BE2C (cell line): ENCODE measurements around the gene SPNS2.

Source experiments
- DNase-seq: peaks from one replicate; pipeline ENCODE4 v3.0.0-alpha.2; 2020
- H3K27me3 ChIP-seq: fragments of 250-450 bp; sonication (Bioruptor Pico); 2 replicates; pipeline ENCODE4 v1.5.1; 2020; ENCODE audit warnings: mild to moderate bottlenecking
- H3K36me3 ChIP-seq: fragments of 250-450 bp; sonication (Bioruptor Pico); 2 replicates; pipeline ENCODE4 v1.5.1; 2020; ENCODE audit warnings: mild to moderate bottlenecking
- H3K4me1 ChIP-seq: fragments of 250-450 bp; sonication (Bioruptor Pico); 2 replicates; pipeline ENCODE4 v1.5.1; 2020
- H3K4me3 ChIP-seq: 2 replicates; pipeline ENCODE4 v1.5.1; 2011; ENCODE audit warnings: low read depth, low read length
- H3K9me3 ChIP-seq: fragments of 250-450 bp; sonication (Bioruptor Pico); 2 replicates; pipeline ENCODE4 v1.5.1; 2020
- CTCF ChIP-seq: IDR thresholded peaks from 2 replicates; pipeline ENCODE4 v1.5.1; 2012; ENCODE audit warnings: mild to moderate bottlenecking, low read depth, low read length

Gene SPNS2

GRCh38 chr17:4555873-4556759, 57.4 kb downstream of the SPNS2 start:
- no peak for DNase-seq
- Histone ChIP-seq H3K4me1 (no peaks in the 10 kb centered on the region), H3K9me3 (no peaks in the 10 kb centered on the region), H3K27me3 (no peaks in the 10 kb centered on the region), H3K4me3 (peak overlapping the region; percentile 79), H3K36me3 (peaks cover 15% of the 10 kb centered on the region)
- no peak for TF ChIP-seq CTCF

- Histone ChIP-seq H3K36me3 (peaks cover 10% of the 10 kb centered on the region), H3K27me3 (no peaks in the 10 kb centered on the region), H3K4me1 (no peaks in the 10 kb centered on the region), H3K9me3 (no peaks in the 10 kb centered on the region), H3K4me3 (no peak overlapping the region)
- no peak for DNase-seq
- no peak for TF ChIP-seq CTCF
Observed at GRCh38 chr17:4556996-4557395, 58.3 kb downstream of the SPNS2 start.

- Histone ChIP-seq H3K27me3 (no peaks in the 10 kb centered on the region), H3K4me3 (no peak overlapping the region), H3K4me1 (no peaks in the 10 kb centered on the region), H3K9me3 (no peaks in the 10 kb centered on the region), H3K36me3 (peaks cover 2% of the 10 kb centered on the region; the same call in 1 of the 2 replicates)
- no peak for TF ChIP-seq CTCF
- DNase-seq, result no peak
Observed at GRCh38 chr17:4557626-4558346, 59.1 kb downstream of the SPNS2 start.

- no peaks in the 10 kb centered on the region for H3K36me3 ChIP-seq
- TF ChIP-seq CTCF, result no peak
- no peaks in the 10 kb centered on the region for H3K9me3 ChIP-seq
- no peak for DNase-seq
- no peaks in the 10 kb centered on the region for H3K4me1 ChIP-seq
- H3K4me3 ChIP-seq, result no peak overlapping the region
- H3K27me3 ChIP-seq, result no peaks in the 10 kb centered on the region
Observed at GRCh38 chr17:4558347-4558971, 59.8 kb downstream of the SPNS2 start.

GRCh38 chr17:4559139-4559791, 60.6 kb downstream of the SPNS2 start:
- DNase-seq, result no peak
- Histone ChIP-seq H3K27me3 (no peaks in the 10 kb centered on the region), H3K9me3 (no peaks in the 10 kb centered on the region), H3K4me3 (no peak overlapping the region), H3K4me1 (no peaks in the 10 kb centered on the region), H3K36me3 (no peaks in the 10 kb centered on the region)
- no peak for TF ChIP-seq CTCF
